HG02623 (cell line): ENCODE data around the gene SH3YL1.

Source experiments
- ATAC-seq: cut with Tn5 transposase; IDR thresholded peaks from one replicate; pipeline ENCODE4 v1.9.1; 2021; ENCODE audit warnings: moderate library complexity; ENCODE audit not compliant: unreplicated experiment

The SH3YL1 gene, protein sequence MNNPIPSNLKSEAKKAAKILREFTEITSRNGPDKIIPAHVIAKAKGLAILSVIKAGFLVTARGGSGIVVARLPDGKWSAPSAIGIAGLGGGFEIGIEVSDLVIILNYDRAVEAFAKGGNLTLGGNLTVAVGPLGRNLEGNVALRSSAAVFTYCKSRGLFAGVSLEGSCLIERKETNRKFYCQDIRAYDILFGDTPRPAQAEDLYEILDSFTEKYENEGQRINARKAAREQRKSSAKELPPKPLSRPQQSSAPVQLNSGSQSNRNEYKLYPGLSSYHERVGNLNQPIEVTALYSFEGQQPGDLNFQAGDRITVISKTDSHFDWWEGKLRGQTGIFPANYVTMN

DNA sequence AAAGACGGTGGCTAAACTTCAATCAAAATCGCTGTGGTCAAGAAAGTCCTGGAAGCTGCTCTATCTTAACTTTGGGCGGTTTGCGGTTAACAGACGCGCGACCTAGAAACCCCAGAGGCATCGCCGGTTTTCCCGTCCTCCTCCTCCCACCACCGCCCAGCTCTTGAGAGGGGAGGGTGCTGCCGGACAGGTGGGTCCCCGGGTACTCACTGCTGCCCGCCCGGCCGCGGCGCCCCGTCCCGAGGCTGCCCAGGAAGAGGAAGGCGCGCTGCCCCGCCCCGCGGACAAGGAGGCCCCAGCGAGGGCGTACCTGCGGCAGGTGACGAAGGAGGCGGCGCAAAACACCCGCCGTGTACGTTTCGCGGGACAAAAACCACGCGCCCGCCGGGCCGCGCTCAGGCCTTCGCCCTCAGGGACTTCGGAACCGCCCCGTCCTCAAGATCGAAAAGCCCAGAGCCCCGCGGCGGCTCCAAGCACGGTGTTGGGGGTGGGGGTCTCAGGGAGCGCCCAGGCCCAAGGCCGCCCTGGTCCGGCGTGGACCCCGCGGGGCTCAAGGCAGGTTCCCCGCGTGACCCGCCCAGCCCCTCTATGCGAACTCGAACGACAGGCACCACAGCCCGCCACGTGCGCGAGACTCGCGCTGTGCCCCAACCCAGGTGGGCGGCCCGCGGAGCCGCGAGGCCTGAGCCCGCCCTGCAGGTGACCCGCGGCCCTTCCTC is at the start of gene SH3YL1:
SH3YL1 (minus strand) TSS at position 259 of the 719 bp plus-strand sequence; CDS start at position 211, 48 bp downstream.
- ATAC-seq = peak; percentile 23

DNA sequence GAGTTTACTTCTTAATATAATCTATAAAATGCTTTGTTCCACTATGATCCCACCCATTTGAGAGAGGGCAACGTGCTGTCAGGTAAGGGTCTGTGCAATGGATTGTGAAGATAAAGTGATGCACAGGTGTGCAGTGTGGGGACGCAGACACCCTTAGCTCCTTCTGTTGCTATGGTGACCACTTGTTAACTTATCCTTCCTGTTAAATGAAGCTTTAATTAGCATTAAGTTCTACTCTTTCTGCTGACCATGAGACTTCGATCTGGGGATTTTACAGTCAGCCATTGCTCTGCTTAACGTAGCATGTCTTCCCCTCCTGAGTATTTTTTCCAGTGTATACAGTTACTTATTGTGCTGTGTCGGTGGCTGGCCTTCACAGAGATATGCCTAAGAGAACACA is 47.2 kb upstream of the SH3YL1 start:
- no peak for ATAC-seq

DNA sequence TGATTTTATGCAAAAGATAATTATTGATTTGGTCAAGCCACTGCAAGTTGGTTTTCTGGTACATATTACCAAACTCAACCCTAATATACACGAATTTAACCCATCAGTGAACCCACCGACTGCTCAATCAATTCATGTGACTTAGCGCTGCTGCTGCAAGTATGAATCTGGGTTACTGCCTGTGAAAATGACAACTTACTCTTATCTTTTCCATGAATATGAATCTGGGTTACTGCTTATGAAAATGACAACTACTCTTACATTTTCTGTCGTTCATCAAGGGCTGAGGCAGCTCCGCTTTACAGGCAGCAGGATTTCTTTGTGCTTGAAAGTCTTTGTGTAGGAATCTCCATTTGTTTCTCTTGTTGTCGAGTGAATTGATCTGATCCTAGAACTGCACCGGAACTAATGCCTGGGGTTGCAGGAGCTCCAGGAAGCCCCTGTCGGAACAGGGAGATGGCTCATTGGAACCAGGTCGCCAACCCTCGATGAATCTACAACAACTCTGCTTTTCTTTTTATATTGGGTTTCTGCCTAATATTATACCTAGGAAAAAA is 46.2 kb upstream of the SH3YL1 start:
- no peak for ATAC-seq

DNA sequence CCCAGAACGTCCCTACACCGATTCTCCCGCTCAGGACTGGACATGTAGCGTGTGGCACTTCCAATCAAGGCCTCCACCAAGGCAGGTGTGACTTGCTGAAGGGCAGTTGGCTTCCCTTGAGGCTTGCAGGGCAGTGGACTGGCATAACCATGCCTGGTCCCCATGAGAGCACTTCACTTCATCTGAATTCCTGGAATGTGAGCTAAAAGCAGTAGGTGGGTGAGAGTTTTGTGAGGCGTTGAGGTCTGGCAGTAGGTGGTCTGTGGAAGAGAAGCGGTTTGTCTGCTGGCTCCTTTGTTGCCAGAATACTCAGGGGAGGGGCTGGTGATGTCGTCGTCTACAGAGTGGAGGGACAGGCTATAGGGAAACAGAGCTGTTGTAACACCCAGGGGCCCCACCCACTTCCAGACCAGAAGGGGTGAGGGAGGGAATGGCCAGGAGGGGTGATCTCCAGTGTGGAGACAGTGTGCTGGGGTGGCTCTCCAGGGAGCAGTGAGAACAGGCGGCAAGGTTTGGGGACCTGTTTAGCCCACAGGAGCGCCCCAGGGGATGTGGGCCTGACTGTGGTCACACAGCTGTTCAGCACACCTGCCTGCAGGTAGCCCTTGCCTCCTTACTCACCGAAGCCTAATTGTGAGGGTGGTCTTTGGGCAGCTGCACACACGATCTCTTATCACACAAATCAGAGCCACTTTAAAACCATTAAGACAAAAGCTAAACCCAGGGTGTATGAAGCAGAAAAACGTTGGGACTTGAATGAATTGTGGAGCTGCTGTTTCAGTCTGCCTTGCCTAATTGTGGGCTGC is 45.5 kb upstream of the SH3YL1 start:
- ATAC-seq = no peak

DNA sequence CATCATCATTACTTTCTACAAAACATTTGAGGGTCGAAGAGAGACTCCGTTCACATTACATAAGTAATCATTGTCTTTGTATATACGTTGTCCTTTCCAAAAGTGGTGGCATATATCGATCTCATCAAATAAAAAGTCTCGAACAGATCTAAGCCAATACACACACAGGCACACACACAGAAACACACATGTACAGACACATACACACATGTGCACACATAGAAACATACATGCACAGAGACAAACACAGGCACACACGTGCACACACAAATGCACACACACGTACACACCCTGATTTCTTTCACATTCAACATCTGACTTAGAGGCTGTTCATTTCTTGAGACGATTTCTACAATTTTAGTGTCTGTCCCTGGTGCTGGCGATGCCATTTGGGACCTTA is 41.5 kb upstream of the SH3YL1 start:
- ATAC-seq = no peak

DNA sequence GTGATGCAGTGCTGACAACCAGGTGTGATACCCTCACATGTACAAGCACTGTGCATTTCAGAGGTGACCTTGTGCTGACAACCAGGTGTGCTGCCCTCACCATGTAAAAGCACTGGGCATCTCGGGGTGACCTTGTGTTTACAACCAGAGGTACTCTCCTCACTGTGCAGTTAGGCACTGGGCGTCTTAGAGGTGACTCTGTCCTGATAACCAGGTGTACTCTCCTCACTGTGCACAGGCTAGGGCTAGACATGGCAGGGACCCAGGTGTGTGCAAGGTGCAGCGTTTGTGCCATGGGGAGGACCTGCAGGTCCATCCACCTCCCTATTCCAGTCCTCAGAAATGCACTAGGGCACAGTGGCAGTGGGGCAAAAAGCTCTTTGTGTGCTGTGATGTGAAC is 32.5 kb upstream of the SH3YL1 start:
- ATAC-seq = no peak

DNA sequence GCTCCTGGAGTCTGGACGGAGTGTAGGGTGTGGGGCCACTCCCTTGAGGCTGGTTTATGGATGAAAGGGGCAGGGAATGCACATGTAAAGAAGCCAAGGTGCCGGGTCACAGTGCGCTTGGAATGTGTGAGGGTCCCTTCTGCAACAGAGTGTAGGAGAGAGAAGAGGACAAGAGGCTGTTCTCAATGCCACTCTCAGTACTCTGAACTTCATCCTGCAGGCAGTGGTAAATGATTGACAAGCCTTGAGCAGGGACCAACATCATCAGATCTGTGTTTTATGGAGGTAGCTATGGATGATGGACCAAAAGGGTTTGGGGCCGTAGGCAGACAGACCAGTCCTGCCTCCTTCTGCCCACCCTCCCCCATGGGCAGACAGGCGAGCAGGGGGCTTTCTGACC is 31.3 kb upstream of the SH3YL1 start:
- no peak for ATAC-seq

DNA sequence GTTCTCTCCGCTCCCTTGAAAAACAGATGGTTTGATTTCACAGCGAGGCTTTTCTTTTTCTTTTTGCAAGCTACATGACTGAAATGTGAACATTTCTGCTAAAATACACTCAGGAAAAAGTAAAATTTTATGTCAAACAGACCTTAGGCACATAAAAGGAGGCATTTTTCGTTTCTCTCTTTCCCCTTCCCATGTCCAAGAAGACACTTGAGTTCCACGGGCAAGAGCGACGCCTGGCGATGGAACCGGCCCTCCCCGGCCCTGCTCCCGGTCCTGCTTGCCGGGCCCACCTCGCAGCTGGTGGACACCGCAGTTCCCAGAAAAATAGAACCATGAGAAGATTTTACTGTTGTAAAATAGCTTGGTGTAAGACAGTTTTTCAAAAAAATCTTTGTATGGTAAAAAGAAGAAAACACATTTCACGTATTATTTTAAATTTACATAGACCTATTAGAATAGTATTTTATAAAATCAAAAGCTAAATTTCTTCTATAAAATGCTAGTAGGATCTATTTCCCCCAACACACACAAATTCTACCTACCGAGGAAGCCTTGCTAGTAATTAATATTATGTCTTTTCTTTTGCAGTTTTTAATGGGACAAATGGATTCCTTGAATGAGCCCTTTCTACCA is 26.4 kb upstream of the SH3YL1 start:
- ATAC-seq = no peak

DNA sequence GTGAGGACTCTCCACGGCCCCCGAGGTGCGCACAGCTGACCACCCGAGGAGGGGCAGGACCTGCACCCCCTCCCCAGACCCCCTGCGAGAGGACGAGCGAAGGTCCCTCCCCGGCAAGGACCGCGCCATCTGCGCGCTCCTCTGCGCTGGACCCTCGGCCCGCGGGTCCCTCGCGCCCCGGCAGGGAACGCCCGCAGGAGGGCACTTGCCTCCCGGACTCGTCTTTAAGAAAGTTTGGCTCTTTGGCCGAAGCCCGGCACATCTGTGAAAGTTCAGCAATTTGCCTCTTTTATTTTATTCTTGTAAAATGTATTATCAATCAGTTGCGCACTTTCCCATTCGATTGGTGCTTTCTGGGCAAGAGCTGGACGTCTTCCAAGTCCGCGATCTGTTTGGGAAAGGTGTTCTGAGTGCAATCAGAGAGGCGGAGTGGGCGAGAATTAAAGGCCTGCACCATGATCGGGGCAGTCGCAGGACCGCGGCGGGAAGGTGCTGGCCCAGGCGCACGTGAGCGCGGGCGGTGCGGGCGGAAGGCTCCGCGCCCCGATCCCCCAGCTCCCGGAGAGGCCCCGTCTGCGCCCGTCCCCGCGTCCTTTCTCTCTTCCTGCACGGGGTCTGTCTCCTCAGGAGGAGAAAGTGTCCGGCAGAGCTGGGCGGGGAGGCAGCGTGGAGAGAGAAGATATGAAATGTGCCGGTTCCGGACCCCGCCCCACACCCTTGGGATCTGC is 25.7 kb upstream of the SH3YL1 start:
- no peak for ATAC-seq

DNA sequence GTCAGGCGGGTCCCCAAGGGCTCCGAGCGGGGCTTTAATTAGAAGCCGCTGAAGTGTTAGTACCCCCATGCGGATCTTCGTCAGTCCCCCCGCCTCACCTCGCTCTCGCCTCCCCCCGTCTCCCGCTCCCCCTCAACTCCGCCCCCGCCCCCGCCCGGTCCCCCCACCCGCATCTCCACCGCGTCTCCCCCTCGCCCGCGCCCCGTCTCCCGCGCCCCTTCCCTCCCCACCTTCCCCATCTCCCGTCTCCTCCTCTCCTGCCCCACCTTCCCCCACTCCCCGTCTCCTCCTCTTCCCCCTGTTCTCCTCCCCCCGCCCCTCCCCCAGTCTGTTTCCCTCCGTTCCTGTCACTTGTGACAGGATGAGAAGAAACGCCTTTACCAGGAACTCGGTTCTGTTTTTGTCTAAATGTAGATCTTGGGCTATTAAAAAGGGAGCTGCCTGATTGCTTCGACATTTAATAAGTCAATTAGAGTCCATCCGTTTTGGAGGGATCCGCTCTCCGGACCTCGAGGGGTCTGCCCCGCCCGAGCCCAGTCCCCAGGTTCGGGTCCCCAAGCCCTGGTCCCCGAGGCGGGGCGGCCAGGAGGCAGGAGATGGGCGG is 25.0 kb upstream of the SH3YL1 start:
- no peak for ATAC-seq

DNA sequence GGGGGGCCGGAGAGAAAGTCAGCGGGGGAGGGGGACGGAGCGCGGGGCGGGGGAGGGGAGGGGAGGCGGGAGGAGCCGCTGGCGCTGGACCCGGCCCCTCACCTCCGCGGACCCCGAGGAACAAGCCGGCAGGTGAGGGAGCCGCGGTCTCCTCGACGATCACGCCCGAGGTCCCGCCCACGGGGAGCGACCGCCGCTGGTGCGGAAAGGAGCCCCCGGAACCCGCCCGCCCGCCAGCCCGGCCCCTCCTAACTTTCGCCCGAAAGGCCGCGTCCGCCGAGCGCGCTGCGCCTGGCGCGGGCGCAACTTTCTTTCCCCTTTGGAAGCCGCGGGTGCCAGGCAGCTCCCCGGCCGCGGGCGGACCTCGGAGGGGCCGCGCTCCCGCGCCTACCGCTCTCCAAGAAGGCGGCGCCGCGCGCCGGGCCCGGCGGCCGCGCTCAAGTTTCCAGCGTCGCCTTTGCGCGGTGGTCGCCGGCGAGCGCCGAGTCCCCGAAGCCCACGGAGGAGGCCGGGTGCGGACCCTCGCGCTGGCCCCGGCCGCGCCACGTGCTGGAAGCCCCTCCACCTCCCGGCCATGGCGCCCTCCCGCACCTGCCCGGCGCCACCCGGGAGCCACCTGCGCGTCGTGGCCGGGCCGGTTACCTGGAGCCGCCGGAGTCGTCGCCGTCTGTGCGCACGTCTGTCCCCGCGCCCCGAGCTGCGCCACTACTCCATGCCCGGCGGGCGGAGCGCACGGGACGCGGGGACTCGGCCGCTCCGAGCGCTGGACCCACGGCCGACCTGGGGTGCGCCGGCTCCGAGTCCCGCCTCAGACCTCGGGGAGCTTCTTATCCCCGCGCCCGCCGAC is 24.3 kb upstream of the SH3YL1 start, which contains the start of gene ALKAL2:
ALKAL2 (minus strand) TSS at position 181 of the 847 bp plus-strand sequence. CDS start 256 bp downstream, outside the sequence.
- ATAC-seq = no peak

DNA sequence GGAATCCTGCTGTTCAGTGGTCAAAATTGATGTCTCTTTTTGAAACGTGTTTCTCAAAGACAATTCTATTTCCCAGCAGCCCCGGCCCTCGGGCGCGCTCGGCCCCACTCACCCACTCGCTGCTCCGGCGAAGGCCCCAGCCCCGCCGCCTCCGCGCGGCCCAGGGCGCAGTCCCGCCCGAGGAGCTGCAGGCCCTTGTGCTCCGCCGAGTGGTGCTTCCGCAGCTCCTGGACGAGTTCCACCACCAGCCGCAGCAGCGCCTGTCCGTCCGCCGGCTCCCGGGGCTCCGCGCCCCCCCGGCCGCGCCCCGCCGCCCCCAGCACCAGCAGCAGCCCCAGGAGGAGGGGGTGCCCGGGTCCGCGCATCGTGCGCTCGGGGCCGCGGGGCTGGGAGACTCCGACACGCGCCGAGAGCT is 23.6 kb upstream of the SH3YL1 start:
- no peak for ATAC-seq

DNA sequence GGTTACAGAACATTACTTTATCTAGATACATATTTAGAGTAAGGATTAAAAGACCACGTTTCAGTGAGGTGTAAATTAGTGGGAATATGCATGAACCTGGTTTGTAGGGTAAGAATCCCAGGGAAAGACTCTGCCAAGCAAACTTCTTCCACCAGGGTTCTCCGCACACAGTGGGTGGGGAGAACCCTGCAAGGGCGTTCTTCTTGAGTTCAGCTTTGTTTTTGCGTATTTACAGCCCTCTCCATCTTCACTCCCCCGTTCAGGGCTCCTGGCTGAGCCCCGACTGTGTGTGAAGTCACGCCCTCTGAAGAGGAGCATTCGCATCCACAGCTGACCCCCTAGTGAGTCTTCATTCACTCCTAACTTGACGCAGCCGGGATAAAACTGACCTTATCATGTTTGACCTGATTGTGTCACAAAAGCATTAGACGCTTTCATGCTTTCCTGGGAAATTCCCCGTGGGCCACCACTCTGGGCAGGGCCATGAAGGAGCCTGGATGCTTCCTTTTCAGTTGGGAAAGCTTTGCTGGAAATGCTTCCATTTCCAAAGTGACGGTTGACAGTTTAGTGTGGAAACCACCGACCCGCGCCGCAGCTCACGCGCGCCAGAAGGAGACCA is 23.1 kb upstream of the SH3YL1 start:
- no peak for ATAC-seq

DNA sequence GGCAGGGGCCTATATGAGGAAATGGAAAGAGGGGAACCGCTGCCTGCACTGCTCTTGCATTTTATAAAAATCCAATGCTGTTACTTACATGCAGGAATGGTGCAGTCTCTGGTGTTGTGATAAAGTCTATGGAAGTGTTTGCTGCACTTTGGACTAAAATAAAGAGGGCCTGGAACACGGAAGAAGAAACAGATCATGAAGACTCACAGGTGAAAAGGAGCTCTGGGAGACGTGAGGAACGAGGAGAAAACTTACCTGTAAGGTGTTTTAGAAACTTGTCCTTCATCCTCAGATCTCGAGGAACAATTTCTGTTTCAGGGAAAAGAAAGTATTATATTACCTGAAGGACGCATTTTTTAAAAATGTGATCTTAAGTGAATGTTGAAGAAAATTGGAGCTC is 22.2 kb upstream of the SH3YL1 start:
- no peak for ATAC-seq

DNA sequence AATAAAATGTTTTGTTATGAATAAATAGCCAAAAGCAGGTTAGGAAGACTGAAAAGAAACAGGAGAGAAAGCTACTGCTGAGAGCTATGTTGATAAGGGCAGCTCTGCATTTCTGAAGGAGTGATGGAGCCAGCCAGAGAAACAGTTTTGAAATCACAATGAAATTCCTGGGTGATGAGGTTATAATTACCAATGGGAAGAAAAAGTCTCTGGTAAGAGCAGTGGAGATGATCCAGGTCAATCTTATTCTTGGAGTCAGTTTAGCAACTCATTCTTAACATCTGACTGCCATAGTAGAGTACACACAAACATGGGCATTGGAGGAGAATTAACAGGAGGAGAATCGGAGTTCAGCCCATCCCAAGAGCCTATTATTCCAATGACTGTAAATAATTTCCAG is 21.7 kb upstream of the SH3YL1 start:
- no peak for ATAC-seq

DNA sequence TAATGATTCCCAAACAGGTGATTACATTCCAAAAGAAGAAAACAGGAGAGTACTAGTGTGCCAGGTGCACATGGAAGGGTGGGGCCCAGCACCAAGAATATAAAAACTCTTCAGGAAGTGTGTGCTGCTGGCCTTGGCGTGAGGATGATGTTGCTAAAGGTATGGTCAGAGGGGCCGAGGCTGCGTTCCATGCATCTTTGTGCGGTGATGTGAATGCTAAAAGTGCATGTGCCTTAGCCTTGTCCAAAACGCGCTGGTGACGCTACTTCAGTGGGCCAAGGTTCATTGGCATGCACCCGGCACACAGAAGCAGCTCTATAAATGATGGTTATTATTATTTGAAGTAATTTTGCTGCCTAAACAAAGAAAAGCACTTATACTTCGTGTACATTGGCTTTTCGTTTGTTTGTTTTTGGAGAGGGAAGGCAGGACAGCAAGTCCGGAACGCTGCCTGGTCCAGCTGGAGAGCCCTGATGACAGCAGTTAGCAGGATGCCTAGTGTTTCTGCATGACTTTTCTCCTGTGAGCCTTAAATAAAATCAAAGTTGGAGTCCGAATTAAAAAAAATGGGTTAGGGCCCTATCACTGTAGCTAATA is 21.2 kb upstream of the SH3YL1 start:
- ATAC-seq = no peak

DNA sequence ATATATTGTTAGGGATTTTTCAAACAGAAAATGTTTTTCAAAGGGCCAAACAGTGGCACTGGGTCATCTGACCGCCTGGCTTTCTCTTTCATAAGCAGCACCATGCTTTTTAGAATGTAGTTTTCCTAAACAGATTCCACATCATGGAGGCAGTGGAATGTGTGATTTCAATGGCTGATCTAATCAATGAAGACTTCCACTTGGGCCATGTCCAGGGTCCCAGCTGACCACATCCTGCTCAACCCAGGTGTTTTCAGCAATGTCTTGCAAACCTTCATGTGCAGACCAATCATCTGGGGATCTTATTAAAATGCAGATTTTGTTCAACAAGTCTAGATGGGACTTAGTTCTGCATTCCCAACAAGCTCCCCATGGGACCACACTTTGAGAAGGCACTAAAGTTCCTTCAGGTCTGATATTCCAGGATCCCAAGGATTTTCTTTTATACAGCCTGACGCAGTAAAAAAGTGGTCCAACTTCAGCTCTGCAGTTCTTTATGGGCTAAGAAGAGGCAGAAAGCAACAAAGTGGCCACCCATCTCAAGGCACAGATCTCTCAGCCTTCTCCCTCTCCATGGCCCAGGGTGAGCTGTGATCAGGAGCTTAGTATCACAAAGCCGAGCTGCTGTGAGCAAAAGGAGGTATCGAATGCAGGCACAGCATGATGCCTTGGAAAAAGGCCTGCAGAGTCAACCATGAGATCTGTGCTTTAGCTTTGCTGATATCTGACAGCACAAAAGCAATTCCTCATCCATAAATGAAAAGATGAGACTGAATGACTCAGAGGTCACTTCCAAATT is 20.4 kb upstream of the SH3YL1 start:
- no peak for ATAC-seq
